Body of pancreas (tissue), 4 donors: ENCODE results near the gene NAV1.

ENCODE experiments used
- CTCF ChIP-seq, 7 experiments: fragments of 450-650 bp in 4 of 7; fragments of 200-600 bp in 3 of 7; sonication (generic) in 3 of 7; IDR thresholded peaks; one replicate each; pipeline ENCODE4 v1.5.1; 2016 to 2019; ENCODE audit warnings: antibody characterized with exemption in 7 of 7
- POLR2A ChIP-seq, 3 donors: fragments of 450-650 bp; IDR thresholded peaks; one replicate each; pipeline ENCODE4 v1.6.1; 2016; ENCODE audit warnings: antibody characterized with exemption in 3 of 3, mild to moderate bottlenecking in 2 of 3

- TF ChIP-seq CTCF (IDR thresholded peaks at IDR 0.05): no peak
- TF ChIP-seq POLR2A (IDR thresholded peaks at IDR 0.05): no peak
These were observed 15.3 kb downstream of the NAV1 start for GRCh38 chr1:201554190-201554600.
